SU-DHL-6 (cell line): Measurements from ENCODE around the gene ERN2.

Source experiments
- H2AFZ ChIP-seq: fragments of 200-600 bp; sonication (generic); 2 replicates; pipeline ENCODE4 v1.6.1; 2014; ENCODE audit warnings: low read depth, mild to moderate bottlenecking, moderate library complexity, mixed read lengths, antibody characterized with exemption, low read length; ENCODE audit not compliant: severe bottlenecking
- H3F3A ChIP-seq: fragments of 200-600 bp; shearing (Covaris generic); 2 replicates; pipeline ENCODE4 v1.6.0; 2016; ENCODE audit warnings: antibody characterized with exemption, mild to moderate bottlenecking; ENCODE audit not compliant: insufficient read depth
- H3K27ac ChIP-seq: fragments of 200-600 bp; sonication (generic); 2 replicates; pipeline ENCODE4 v1.5.1; 2016; ENCODE audit warnings: low read depth, mild to moderate bottlenecking, low read length, moderate library complexity, mixed read lengths
- H3K27me3 ChIP-seq: fragments of 200-600 bp; sonication (generic), shearing (Covaris generic); 2 replicates; pipeline ENCODE4 v1.6.0; 2014; ENCODE audit warnings: mild to moderate bottlenecking, low read length
- H3K36me3 ChIP-seq: fragments of 200-600 bp; sonication (generic); 2 replicates; pipeline ENCODE4 v1.6.1; 2014; ENCODE audit warnings: mild to moderate bottlenecking, low read length, mixed read lengths
- H3K4me2 ChIP-seq: fragments of 300-600, 200-600 bp; shearing (Covaris generic), sonication (generic); 2 replicates; pipeline ENCODE4 v1.6.0; 2014; ENCODE audit warnings: low read length, low read depth, mild to moderate bottlenecking; ENCODE audit not compliant: poor library complexity, severe bottlenecking
- H3K4me3 ChIP-seq: fragments of 200-600 bp; sonication (generic); 2 replicates; pipeline ENCODE4 v1.5.1; 2014; ENCODE audit warnings: antibody characterized with exemption, low read length, mild to moderate bottlenecking, mixed read lengths; ENCODE audit not compliant: insufficient read depth, poor library complexity, severe bottlenecking
- H3K79me2 ChIP-seq: fragments of 200-600 bp; sonication (generic); 2 replicates; pipeline ENCODE4 v1.6.1; 2014; ENCODE audit warnings: mild to moderate bottlenecking, low read length, moderate library complexity; ENCODE audit not compliant: insufficient read depth
- H3K9ac ChIP-seq: fragments of 200-600 bp; sonication (generic); 2 replicates; pipeline ENCODE4 v1.7.0; 2014; ENCODE audit warnings: mild to moderate bottlenecking, low read length
- H3K9me2 ChIP-seq: fragments of 200-600 bp; sonication (generic); replicated peaks from 2 replicates; pipeline ENCODE4 v1.6.1; 2014; ENCODE audit warnings: low read length; ENCODE audit not compliant: insufficient read depth
- H3K9me3 ChIP-seq: fragments of 200-600 bp; sonication (generic); 2 replicates; pipeline ENCODE4 v1.6.1; 2014; ENCODE audit warnings: low read length, mixed read lengths; ENCODE audit not compliant: insufficient read depth
- H4K20me1 ChIP-seq: fragments of 200-600 bp; sonication (generic); 2 replicates; pipeline ENCODE4 v1.6.1; 2014; ENCODE audit warnings: low read depth, mild to moderate bottlenecking, antibody characterized with exemption, low read length, moderate library complexity, mixed read lengths
- EZH2phosphoT487 ChIP-seq: fragments of 200-600 bp; sonication (generic), shearing (Covaris generic); conservative IDR thresholded peaks from 2 replicates; pipeline ENCODE4 v1.6.1; 2018; ENCODE audit warnings: mild to moderate bottlenecking, antibody characterized with exemption, low read length, moderate library complexity, mixed read lengths
- TF ChIP-seq, protein P1 (sequence below): fragments of 200-600 bp; sonication (generic); IDR thresholded peaks from one replicate; pipeline ENCODE4 v1.5.1; 2017; ENCODE audit warnings: antibody characterized with exemption, mild to moderate bottlenecking, low read length, moderate library complexity; ENCODE audit not compliant: insufficient read depth, poor library complexity, severe bottlenecking

Gene ERN2

GRCh38 chr16:23695756-23696155 lies 17.3 kb downstream of the ERN2 start:
- Histone ChIP-seq H3F3A (peaks cover 12% of the 10 kb centered on the region; the same call in 1 of the 2 replicates), H4K20me1 (no peaks in the 10 kb centered on the region), H2AFZ (no peak overlapping the region), H3K36me3 (no peaks in the 10 kb centered on the region), H3K79me2 (no peaks in the 10 kb centered on the region), H3K9me2 (no peaks in the 10 kb centered on the region), H3K27me3 (no peaks in the 10 kb centered on the region), H3K9me3 (no peaks in the 10 kb centered on the region), H3K9ac (no peak overlapping the region), H3K4me2 (no peak overlapping the region), H3K27ac (no peak overlapping the region), H3K4me3 (no peak overlapping the region)
- TF ChIP-seq EZH2phosphoT487, result no peak
- TF ChIP-seq, protein P1, sequence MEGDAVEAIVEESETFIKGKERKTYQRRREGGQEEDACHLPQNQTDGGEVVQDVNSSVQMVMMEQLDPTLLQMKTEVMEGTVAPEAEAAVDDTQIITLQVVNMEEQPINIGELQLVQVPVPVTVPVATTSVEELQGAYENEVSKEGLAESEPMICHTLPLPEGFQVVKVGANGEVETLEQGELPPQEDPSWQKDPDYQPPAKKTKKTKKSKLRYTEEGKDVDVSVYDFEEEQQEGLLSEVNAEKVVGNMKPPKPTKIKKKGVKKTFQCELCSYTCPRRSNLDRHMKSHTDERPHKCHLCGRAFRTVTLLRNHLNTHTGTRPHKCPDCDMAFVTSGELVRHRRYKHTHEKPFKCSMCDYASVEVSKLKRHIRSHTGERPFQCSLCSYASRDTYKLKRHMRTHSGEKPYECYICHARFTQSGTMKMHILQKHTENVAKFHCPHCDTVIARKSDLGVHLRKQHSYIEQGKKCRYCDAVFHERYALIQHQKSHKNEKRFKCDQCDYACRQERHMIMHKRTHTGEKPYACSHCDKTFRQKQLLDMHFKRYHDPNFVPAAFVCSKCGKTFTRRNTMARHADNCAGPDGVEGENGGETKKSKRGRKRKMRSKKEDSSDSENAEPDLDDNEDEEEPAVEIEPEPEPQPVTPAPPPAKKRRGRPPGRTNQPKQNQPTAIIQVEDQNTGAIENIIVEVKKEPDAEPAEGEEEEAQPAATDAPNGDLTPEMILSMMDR, result no peak

DNA sequence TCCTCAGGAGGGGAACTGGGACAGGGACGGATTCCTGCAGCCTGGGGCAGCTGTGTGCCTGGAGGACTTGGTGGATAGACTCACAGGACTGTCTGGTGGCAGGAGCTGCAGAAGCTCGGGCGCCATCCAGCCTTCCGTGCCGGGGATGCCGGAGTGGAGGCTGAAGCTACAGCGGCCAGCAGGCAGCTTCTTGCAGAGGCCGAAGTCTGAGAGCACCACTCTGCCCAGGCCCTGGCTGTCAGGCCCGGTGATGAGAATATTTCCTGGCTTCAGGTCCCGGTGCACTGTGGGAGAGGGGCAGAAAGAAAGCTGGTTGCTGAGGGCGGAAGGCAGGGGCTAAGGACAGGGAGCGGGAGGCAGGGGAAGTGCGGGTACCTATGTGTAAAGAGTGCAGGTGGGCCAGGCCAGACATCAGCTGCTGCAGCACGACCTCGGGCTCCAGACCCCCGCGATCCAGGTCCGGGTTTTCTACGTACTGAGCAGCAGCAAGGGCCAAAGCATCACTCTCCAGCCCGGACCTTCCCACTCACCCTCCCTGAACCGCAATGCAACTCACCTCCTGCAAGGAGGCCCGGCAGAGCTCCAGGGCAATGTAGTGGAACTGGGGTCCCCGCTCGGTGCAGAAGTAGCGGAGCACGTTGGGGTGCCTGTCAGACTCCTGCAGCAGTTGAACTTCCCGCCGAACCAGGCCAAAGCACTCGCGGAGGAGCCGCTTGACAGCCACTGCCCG lies 18.2 kb downstream of the ERN2 start:
- H3K9ac ChIP-seq, result peak overlapping the region; percentile 51
- H3K4me2 ChIP-seq, result peak overlapping the region; percentile 33
- H2AFZ ChIP-seq, result peak overlapping the region; percentile 43
- H3K27me3 ChIP-seq, result no peaks in the 10 kb centered on the region
- peak overlapping the region; percentile 20; the same call in 1 of the 2 replicates for H3K27ac ChIP-seq
- no peaks in the 10 kb centered on the region for H3K79me2 ChIP-seq
- H3K9me3 ChIP-seq, result no peaks in the 10 kb centered on the region
- H3K36me3 ChIP-seq, result no peaks in the 10 kb centered on the region
- no peaks in the 10 kb centered on the region for H3K9me2 ChIP-seq
- no peak for TF ChIP-seq EZH2phosphoT487
- TF ChIP-seq, protein P1, result no peak
- peak overlapping the region; percentile 36 for H3K4me3 ChIP-seq
- peaks cover 12% of the 10 kb centered on the region; the same call in 1 of the 2 replicates for H3F3A ChIP-seq
- no peaks in the 10 kb centered on the region for H4K20me1 ChIP-seq

DNA sequence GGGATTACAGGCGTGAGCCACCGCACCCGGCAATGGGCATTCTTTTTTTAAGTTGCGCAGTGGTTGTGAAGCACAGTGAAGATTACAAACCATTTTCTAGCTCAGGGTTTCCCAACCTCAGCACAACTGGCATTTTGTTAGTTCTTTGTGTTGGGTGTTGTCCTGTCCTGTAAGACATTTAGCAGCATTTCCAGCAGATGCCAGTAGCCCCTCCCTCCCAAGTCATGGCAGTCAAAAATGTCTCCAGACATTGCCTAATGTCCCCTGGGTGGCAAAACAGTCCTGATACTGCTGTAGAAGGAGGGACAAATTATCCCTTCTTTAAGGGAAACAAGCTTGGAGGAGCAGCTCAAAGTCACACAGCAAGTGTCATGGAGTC lies 18.8 kb downstream of the ERN2 start:
- TF ChIP-seq, protein P1, result no peak
- TF ChIP-seq EZH2phosphoT487, result no peak
- Histone ChIP-seq H3K4me3 (peak overlapping the region; percentile 31), H3K9me2 (no peaks in the 10 kb centered on the region), H3F3A (peaks cover 12% of the 10 kb centered on the region; the same call in 1 of the 2 replicates), H3K27me3 (no peaks in the 10 kb centered on the region), H3K9me3 (no peaks in the 10 kb centered on the region), H3K79me2 (no peaks in the 10 kb centered on the region), H3K4me2 (peak overlapping the region; percentile 33), H2AFZ (peak overlapping the region; percentile 43), H3K27ac (peak overlapping the region; percentile 20; the same call in 1 of the 2 replicates), H3K36me3 (peaks cover under 1% of the 10 kb centered on the region; the same call in 1 of the 2 replicates), H3K9ac (peak overlapping the region; percentile 51), H4K20me1 (no peaks in the 10 kb centered on the region)
